ENCODE results near the gene GJD2. TPM values are rescaled to one million over a fixed set of nuclear protein-coding genes. Genes with fewer than 3 reads are reported as not detected.

Gene GJD2
- polyA plus RNA-seq, 3 donors = not detected

DNA sequence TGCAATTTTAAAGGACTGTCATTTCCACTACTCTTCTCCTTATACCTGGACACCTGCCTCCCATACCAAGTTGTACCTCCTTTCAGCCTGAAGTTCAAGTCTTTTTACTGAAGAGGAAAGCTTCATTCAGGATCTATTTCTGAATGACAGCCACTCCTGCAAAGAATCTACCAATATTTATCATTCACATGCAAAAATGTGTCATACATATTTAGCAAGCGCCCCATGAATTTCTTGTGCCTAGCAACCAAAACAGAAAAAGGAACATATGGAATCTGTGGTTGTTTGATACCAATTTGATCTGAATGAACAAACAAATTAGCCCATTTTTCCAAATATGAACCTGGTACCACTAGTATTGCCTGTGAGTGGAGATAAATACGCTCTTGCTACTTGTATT lies 16.8 kb downstream of the GJD2 start:
- no CpG with 5 or more reads among the region's 2 CpGs for WGBS (ENCODE audit: insufficient coverage)

GRCh38 chr15:34737477-34737876 lies 17.3 kb downstream of the GJD2 start:
- H3K4me3 Mint-ChIP-seq = no peak overlapping the region
- no peaks in the 10 kb centered on the region for H3K4me1 ChIP-seq (ENCODE audit: control insufficient read depth in 1 of 2, insufficient read depth in 2 of 2, low read length in 2 of 2)

More for the DNA sequence above, 16.8 kb downstream of the GJD2 start:
- Histone ChIP-seq H2AFZ (ENCODE audit: insufficient read depth, low read depth, low read length, poor library complexity, severe bottlenecking) (no peak overlapping the region), H3K9ac (ENCODE audit: insufficient read depth, low read length, poor library complexity, severe bottlenecking) (no peak overlapping the region), H3K79me2 (ENCODE audit: insufficient read depth, low read length) (no peaks in the 10 kb centered on the region), H3K36me3 (replicated peaks in 1 of 2; ENCODE audit: control insufficient read depth in 1 of 2, insufficient read depth in 2 of 2, low read length in 2 of 2) (no peaks in the 10 kb centered on the region), H3K27me3 (ENCODE audit: control insufficient read depth in 2 of 2, insufficient read depth in 2 of 2, low read length in 2 of 2) (no peaks in the 10 kb centered on the region), H3K4me3 (replicated peaks in 1 of 3; ENCODE audit: low read depth in 2 of 3, low read length in 3 of 3) (no peak overlapping the region), H3K4me1 (ENCODE audit: control insufficient read depth in 1 of 2, insufficient read depth in 2 of 2, low read length in 2 of 2) (no peaks in the 10 kb centered on the region), H3K4me2 (replicated peaks; ENCODE audit: extremely low read depth, low read length, poor library complexity, severe bottlenecking) (no peak overlapping the region), H3K9me3 (replicated peaks in 1 of 2; ENCODE audit: control insufficient read depth in 1 of 2, insufficient read depth in 1 of 2, low read length in 2 of 2) (no peaks in the 10 kb centered on the region), H3K27ac (ENCODE audit: low read depth in 1 of 2, low read length in 2 of 2) (no peak overlapping the region), H4K20me1 (ENCODE audit: insufficient read depth, low read length) (no peaks in the 10 kb centered on the region)
- no peak for TF ChIP-seq CTCF (IDR thresholded peaks at IDR 0.05)
- no peaks in the 10 kb centered on the region for H3K4me1 Mint-ChIP-seq
- DNase-seq = no peak
- intact Hi-C loops (cut with micrococcal nuclease) = no loop called here
- peaks cover 1 to 8% (median 4%) of the 10 kb centered on the region in 3 donors for H3K27me3 Mint-ChIP-seq (ENCODE audit: low read depth in 3 of 3)
- no peak overlapping the region for H3K4me3 Mint-ChIP-seq
- H3K27ac Mint-ChIP-seq = no peak overlapping the region
- no peaks in the 10 kb centered on the region for H3K36me3 Mint-ChIP-seq
- H3K9me3 Mint-ChIP-seq = no peaks in the 10 kb centered on the region

More at GRCh38 chr15:34737477-34737876, 17.3 kb downstream of the GJD2 start:
- Mint-ChIP-seq H3K27me3 (ENCODE audit: low read depth in 3 of 3) (peaks cover 1 to 6% (median 4%) of the 10 kb centered on the region in 3 donors), H3K36me3 (no peaks in the 10 kb centered on the region), H3K27ac (no peak overlapping the region), H3K4me1 (no peaks in the 10 kb centered on the region), H3K9me3 (no peaks in the 10 kb centered on the region)
- no peak overlapping the region for H3K4me2 ChIP-seq (replicated peaks; ENCODE audit: extremely low read depth, low read length, poor library complexity, severe bottlenecking)
- H4K20me1 ChIP-seq (ENCODE audit: insufficient read depth, low read length) = no peaks in the 10 kb centered on the region
- no peaks in the 10 kb centered on the region for H3K9me3 ChIP-seq (replicated peaks in 1 of 2; ENCODE audit: control insufficient read depth in 1 of 2, insufficient read depth in 1 of 2, low read length in 2 of 2)
- H3K27me3 ChIP-seq (ENCODE audit: control insufficient read depth in 2 of 2, insufficient read depth in 2 of 2, low read length in 2 of 2) = no peaks in the 10 kb centered on the region
- H3K27ac ChIP-seq (ENCODE audit: low read depth in 1 of 2, low read length in 2 of 2) = no peak overlapping the region
- no peak overlapping the region for H3K4me3 ChIP-seq (replicated peaks in 1 of 3; ENCODE audit: low read depth in 2 of 3, low read length in 3 of 3)
- no peak for DNase-seq
- no peak overlapping the region for H3K9ac ChIP-seq (ENCODE audit: insufficient read depth, low read length, poor library complexity, severe bottlenecking)
- TF ChIP-seq CTCF (IDR thresholded peaks at IDR 0.05) = no peak
- 80% methylated on average over 2 of the region's 3 CpGs for WGBS (ENCODE audit: insufficient coverage)
- no peaks in the 10 kb centered on the region for H3K36me3 ChIP-seq (replicated peaks in 1 of 2; ENCODE audit: control insufficient read depth in 1 of 2, insufficient read depth in 2 of 2, low read length in 2 of 2)
- no peak overlapping the region for H2AFZ ChIP-seq (ENCODE audit: insufficient read depth, low read depth, low read length, poor library complexity, severe bottlenecking)
- no peaks in the 10 kb centered on the region for H3K79me2 ChIP-seq (ENCODE audit: insufficient read depth, low read length)
- intact Hi-C loops (cut with micrococcal nuclease) = no loop called here

Data from CD14-positive monocyte (primary cell).